ENCODE results near the gene RPL27A.

RPL27A gene

DNA sequence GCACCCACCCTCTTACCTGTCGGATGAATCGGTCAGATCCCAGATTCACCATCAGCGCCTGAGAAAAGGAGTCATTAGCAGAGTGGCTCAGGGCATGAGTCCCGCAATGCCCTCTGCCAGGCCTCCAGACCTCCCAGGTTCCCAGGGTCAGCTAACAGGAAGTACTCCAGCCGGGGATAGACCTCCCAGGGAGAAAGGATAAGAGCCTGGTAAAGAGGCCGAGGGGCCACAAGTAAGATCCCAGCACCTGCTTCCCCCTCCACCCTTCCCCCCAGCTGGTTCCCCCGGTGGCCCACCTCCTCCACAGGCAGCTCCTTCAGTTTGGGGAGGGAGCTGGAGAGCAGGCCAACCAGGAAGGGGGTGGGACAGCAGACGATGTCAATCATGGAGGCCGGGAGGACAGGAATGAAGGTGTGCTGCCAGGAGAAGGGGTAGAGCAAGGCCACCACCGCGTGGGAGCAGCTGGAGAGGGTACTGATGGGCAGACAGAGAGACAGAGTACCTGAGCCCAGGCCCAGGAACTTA lies 16.4 kb downstream of the RPL27A start:
- DNase-seq = no peak

DNA sequence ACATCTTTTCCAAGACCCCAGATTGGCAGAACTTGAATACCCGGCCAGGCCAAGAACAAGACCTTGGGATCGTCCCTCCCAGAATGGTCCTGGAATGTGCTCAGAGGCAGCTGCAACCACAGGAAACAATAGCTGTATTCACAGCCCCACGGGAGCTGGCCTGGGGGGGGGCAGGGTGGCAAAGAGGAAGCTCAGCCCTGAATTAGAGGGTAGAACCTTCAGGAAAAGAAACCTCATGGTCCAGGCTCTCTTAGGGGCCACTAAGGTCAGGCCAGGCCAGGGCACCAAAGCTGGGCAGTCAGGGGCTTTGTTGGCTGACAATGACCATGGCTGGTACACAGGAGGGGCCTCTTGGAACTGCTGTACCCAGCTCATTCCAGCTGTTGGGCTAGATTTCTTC lies 17.3 kb downstream of the RPL27A start:
- DNase-seq = peak in 49 of 56 donors; percentile 14 to 84 (median 57)

DNA sequence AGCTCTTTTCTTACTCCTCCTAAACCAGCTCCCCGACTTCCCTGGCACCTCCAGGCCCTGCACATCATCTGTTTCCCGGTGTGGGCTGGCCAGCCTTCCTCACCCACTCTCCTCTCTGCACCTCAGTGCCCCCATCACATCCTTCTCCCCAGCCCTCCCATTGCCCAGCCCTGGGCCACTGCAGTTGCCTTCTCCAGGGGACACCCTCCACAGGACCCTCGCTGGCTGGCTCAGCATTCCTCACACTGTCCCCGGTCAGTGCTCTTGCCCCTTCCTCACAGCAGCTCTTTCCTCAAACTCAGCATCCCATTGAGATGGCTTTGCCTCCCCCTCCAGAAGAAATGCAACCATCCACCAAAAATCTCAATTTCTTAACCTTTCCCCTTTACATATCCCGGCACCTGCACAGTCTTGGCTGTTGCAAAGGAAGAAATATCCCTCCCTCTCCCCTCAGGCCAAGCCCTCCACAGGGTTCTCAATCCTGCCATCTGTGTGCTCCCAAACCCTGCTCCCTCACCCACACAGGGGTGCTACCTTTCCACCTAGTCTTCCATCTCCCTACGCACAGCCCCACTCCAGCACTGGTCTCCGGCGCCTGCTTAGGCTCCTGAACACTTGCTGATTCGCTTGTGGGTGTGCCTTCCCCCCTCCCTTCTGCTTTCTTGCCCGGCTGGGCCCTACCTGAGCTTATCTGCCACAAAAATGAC lies 19.5 kb downstream of the RPL27A start:
- DNase-seq = no peak

DNA sequence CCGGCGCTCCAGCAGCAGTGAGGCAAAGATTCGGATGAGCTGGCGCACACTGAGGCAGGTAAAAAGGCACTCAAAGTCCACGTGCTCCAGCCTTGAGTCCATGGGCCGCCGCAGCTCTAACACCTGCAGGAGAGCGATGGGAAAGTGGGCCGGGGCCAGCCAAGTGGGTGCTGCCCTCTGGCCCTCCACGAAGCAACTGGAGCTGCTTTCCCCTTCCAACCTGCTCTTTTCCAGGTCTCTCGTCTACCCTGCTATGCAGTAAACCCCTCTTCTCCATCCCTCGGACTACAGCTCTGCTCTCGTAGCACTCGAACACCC lies 20.0 kb downstream of the RPL27A start:
- no peak for DNase-seq

DNA sequence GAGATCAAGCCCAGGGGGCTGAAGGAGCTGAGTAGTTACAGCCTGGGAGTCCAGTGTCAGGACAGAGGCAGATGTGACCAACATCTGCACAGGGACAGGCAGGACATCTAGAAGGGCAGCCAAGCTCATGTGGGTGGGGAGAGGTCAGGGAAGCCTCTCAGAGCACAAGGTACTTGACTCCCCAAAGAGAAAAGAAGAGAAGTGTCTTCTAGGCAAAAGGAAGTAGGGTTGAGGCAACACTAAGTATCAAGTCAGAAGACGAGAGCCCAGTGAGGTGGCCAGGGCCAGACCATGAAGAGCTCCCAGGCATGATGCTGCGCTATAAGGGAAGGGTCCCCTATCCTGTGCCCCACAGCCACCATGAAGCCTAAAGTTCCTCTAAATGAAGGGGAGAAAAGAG lies 21.5 kb downstream of the RPL27A start:
- DNase-seq = no peak

DNA sequence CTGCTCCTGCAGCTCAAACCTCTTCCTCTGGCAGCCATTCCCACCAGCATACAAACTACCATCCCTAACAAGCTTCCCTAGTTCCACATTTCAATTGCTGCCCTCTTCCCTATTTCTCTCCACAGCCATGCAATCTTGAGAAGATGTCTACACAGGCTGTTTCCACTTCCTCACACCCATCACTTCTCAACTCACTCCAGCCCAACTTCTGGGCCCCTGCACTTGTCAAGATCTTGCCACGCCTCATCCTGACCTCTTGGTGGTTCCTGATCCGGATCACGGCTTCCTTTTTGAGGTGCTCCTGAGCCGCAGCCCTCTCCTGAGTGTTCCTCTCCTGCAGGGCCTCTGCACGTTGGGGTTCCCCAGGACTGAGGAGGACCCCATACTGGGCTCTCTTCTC lies 22.6 kb downstream of the RPL27A start:
- no peak for DNase-seq

DNA sequence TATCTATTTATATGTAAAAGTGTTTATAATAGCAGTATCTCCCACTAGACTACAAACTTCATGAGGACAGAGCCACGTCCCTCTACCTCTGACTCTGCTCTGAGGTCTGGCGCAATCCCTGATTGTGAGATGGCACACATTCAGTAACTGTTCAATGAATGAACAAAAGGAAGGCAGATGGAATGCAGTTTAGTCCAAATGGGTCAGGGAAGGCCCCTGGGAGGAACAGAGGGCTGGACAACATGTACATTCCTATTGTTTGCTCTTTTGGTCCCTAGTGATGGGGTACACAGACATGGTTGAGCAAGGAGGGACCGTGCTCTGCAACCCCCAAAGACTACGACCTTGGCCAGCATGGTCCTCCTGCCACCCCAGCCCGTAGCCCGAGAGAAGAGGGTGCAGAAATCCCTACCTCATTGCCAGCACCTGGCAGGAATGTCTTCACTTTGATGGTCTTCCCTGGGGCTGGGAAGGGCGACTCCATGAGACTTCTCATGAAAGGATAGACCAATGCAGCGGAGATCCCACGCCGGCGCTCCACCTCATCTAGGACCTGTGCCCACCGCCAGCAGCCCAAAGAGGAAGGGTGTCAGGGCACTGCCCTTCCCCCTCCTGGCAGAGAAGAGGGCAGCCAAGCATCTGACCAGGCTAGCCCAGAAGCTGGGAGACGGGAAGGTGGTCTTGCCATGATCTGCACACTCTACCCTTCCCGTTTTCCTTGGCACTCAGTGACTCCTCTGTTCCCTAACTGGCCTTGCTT lies 24.3 kb downstream of the RPL27A start:
- no peak for DNase-seq

DNA sequence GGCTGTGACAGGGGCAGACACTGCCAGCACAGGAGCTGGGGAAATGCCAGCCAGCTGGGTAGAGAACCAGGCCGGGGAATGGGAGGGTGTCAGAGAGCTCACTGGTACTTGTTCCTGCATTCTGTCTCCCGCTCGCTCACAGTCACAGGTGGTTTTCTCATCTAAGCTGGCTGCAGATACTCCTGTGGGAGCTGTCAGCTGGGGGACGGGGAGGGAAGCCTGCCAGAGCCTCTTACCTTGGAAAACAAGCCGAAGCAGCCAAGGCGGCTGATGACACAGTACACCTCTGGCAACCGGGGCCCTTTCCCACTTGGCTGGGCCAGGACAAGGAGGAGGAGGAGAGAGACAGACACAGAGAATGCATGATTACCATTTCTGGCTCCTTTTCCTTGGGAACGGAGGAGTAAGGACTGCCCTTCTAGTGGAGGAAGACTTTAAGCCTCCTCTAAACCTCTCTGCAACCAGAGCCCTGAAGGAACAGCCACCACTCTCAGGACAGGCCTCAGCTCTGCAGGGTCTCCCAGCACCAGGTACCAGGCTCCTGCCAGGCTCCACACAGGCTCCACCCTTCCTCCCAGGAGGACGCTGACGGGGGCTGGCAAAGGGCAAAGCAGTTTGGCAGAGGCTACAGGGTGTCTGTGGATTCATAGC lies 25.1 kb downstream of the RPL27A start:
- peak in 25 of 56 donors; percentile 5 to 75 (median 19) for DNase-seq

DNA sequence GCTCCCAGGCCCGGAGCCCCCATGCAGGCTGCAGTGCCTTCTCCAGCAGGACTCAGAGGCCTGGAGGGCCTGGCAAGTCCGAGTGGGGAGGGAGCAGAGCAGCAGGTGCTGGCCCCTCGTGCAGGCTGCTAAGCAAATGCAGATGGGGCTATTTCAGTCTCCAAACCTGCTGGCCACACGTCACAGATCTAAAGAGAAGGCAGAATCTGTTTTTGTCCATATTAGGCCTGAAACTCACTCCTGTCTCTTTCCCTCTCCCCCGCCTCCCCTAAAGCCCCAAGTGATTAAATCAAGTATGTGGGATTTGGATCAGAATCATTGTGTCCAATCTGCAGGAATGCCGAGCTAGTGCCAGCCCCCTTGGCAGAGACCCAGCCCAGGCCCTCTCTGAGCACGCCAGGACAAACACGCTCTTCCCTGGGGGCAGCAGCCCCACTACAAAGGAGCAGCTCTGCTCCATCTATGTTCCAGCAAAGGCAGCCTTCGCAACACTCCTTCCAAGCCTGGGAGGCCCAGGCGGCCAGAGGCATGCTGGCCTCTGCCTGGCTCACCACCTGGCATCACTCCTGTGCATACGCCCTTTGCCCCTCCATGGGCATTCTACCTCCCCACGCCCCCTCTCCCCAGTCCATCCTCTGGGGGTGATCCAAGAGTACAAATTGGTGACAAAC lies 26.5 kb downstream of the RPL27A start:
- peak in 25 of 56 donors; percentile 8 to 56 (median 28) for DNase-seq

DNA sequence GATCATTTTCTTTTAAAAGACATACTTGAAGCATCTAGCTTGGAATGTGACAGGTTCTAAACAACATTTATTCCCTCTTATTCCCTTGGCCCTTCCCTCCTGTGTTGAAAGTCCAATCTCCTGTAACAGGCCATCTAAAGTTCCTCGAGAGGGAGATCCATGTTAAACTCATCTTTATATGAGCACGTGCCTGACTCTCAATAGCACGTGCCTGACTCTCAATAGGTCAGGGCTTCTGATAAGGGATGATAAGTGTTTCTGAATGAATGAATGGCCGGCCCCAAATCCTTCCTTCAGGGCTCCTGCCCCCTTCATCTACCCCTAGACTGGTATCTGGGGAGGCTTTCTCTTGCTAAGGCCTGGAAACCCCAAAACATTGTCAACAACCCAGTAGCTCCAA lies 27.2 kb downstream of the RPL27A start:
- DNase-seq = no peak

DNA sequence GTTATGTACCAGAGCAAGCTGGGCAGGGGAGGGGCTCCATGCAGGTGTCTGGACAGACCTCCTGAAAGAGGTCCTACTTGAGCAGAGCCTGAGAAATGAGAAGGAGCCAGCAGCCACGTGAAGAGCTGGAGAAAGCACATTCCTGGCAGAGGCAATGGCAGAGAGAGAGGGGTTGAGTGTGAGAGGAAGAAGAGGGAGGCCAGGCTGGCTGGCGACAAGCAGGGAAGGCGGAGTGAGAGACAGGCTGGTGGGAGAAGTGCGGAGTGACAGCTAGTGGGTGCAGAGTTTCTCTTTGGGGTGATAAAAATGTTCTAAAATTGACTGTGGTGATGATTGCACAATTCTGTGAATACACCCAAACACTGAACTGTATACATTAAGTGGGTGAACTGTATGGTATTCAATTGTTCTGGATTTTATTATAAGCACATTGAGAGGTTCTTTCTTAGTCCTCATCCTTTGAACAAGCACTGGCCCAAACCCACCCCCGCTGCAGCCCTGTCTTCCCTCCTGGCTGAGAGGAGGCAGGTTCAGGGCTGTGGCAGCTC lies 29.4 kb downstream of the RPL27A start:
- peak in 4 of 56 donors; percentile 13 to 30 (median 23) for DNase-seq

DNA sequence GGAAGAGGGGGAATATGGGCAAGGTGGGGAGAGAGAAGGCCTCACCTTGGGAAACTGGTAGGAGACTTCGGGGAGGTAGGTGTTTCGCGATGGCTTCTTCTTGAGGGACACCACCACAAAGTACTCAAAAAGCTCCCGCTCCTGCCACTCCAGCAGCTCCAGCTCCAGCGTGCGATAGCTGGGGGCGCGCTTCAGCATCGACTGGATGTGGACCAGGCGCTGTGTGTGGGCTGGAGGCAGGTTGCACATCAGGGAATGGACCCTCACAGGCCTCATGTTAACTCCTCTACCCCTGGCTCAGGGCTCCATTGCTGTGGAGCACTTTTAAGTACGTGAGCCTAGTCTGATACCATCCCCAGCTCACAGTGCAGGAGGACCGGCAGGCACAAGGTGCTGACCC lies 29.9 kb downstream of the RPL27A start:
- peak in 1 of 56 donors; percentile 38 for DNase-seq

DNA sequence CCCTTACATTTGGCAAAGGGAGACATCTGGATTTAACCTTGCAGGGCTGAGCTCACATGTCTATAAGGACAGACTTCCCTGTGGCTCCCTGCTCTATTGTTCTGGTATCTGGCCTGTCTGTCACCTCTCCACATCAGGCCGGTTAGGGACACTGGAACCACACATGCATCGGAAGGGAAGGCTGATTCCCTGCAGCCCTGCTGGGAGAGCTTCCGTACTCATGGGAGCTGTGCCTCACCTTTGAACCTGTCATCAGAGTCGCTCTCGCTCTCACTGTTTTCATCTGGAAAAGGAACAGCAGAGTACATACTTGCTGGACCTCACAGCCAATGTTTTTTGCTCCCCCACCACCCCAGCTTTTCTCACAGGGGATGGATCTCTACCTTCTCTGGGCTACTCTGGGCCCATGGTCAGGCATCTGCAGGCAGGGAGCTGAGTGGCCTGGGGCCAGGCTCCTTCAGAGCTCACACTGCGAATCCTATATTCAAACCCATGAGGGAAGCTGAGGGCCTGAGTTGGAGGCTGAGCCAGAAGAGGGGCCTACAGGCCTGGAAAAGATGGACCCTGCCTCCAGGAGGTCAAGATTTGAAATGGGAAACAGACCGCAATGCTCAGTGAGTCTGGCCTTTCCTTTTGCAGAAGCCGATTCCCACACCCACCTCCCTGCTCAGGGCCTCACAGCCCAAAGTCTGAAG lies 31.3 kb downstream of the RPL27A start:
- DNase-seq = no peak

DNA sequence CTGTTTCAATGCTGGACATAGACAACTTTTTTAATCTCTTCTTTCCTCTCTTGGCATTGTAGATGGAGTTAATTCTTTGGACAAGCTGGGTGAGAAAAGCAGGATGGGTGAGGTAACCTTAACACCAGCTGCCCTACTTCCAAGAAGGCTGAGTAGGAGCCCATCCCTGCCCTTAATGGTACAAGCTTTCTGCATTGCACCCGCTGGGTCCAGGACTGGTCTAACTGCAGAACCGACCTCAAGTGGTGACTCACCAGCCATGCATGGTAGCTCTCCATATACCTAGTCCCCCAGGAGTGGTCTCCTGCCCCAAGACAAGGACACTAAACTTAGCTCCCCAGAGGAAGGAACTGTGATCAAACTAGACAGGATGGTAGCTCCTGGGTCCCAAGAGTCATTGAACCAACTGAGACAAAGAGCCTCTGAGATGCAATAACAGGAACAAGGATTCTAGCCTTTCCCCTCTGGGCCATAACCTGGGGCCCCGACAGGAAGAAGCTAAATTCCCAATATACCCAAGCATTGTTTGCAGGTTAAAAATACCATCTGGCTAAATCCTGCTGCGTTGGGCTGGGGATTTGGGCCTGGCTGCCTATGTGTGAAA lies 32.1 kb downstream of the RPL27A start:
- DNase-seq = no peak

DNA sequence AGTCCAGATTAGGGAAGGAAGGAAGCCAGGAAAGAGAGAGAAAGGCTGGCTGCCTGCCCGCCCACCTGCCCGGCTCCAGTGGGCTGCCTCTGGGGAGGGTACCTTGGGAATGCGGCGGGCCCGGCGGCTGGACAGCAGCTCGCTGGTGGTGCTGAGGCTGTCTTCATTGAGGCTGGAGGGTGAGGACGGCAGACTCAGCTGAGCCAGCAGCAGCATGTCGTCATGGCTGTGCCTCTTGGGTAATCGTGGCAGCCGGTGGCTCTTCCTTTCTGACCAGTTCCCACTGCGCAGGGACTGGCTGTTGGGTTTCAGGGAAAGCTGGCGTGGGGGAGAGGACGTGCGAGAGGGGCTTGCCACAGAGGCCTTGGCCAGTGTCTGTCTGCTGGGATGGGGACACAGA lies 32.9 kb downstream of the RPL27A start:
- no peak for DNase-seq

DNA sequence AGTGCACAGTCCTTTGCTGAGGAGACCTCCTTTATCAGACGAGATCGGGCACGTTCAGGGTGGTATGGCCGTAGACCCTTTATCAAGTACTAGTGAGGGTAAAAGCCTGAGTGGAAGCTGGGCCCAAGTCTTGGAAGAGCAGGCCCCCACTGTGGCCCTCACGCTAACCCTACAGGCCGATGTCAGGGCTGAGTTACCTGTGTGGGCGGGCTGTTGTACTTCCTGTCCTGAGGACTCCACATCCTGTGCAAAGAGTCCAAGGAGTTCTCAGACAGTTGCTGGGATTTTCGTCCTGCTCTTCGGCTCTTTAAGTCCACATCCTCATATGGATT lies 34.9 kb downstream of the RPL27A start:
- DNase-seq = no peak

DNA sequence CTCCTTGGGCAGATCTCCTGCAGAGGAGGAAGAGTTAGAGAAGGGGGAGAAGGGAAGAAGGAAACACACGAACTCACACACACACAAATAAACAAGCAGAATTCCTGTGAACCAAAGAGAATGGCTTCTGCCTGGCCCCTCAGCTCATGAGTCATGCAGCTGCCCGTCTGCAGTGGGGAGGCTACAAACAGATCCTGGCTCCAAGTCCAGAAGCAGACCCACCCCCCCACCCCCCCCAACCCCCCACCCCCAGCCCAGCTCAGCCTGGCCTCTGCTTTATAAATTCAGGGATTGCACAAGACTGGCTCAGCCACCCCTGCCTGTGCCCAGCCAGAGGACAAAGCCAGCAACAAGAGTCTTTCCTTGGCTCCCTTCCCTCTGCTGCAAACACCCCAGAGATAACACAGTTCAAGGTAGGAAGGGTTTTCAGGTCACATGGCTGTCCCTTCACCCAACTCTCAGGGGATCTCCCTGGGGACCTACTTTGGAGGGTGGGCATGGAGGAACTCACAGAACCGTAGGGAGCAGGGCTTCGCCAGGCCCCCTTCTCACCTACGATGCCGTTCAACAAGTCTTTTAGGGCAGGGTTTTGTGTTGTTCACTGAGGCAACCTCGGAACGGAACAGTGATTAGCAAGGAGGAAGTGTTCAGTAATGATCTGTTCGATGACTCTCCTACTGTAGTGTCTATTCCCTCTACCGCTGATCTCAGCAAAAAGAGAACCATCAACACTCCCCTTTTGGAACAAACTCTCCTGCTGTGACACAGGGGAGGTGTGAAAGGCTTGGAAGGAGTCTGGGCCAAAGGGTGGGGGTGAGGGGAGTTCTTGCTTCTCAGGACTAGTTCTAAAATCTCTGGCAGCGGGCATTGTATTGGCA lies 35.5 kb downstream of the RPL27A start:
- DNase-seq = peak in 26 of 56 donors; percentile 3 to 47 (median 18)

DNA sequence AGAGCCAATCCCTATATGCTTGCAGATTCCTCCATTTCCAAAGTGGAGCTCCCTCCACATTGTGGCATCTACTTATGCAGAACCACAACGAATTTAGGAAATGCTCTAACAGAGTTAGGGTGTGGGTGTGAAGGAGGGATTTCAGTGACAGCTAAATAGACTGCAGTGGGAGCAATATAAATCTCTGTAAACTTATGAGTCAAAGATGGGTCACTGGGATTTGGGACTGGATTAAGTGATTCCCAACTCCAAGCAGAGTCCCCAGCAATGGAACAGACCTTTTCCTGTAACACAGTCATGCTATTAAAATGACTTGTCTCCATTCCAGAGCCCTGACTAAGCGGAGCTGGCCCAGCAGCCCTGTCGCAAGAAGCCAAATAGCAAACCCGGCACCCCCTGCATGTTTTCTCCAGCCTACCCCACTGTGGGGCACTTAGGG lies 36.6 kb downstream of the RPL27A start:
- DNase-seq = peak in 6 of 56 donors; percentile 15 to 38 (median 28)

DNA sequence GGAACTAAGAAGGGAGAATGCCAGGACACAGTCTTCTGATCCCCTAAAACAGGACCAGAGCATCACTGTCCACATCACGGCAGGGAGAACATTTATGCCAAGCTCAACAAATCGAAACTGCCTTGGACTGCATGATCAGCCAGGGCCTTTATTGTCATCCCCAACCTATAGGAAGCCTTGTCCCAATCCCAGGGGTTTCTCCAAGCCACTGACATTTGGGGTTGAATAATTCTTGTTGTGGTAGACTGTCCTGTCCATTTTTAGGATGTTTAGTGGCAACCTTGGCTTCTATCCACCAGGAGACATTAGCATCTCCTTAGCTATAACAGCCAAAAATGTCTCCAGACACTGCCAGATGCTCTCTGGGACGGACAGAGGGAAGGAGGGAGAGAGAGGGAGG lies 37.1 kb downstream of the RPL27A start:
- DNase-seq = no peak

All from nucleus accumbens (tissue), 56 donors.